ENCODE results near the gene LGALS9.
"Not testable (repeated sequence)": the region's sequence is repeated elsewhere in the genome, so short reads cannot be mapped to it uniquely, and the experiment has no call there.

Gene LGALS9

GRCh38 chr17:27627514-27627913 lies 3.5 kb upstream of the LGALS9 start:
- no peak for DNase-seq (ENCODE audit: low read depth in 2 of 2, low spot score in 1 of 2)

GRCh38 chr17:27628376-27628775 lies 2.6 kb upstream of the LGALS9 start:
- DNase-seq (ENCODE audit: low read depth in 2 of 2, low spot score in 1 of 2) = no peak

- not testable (repeated sequence) for DNase-seq (ENCODE audit: low read depth in 2 of 2, low spot score in 1 of 2)
These were observed 1.7 kb upstream of the LGALS9 start for GRCh38 chr17:27629260-27629659.

GRCh38 chr17:27631411-27631760 lies 398 bp downstream of the LGALS9 start:
- DNase-seq (ENCODE audit: low read depth in 2 of 2, low spot score in 1 of 2) = no peak

DNA sequence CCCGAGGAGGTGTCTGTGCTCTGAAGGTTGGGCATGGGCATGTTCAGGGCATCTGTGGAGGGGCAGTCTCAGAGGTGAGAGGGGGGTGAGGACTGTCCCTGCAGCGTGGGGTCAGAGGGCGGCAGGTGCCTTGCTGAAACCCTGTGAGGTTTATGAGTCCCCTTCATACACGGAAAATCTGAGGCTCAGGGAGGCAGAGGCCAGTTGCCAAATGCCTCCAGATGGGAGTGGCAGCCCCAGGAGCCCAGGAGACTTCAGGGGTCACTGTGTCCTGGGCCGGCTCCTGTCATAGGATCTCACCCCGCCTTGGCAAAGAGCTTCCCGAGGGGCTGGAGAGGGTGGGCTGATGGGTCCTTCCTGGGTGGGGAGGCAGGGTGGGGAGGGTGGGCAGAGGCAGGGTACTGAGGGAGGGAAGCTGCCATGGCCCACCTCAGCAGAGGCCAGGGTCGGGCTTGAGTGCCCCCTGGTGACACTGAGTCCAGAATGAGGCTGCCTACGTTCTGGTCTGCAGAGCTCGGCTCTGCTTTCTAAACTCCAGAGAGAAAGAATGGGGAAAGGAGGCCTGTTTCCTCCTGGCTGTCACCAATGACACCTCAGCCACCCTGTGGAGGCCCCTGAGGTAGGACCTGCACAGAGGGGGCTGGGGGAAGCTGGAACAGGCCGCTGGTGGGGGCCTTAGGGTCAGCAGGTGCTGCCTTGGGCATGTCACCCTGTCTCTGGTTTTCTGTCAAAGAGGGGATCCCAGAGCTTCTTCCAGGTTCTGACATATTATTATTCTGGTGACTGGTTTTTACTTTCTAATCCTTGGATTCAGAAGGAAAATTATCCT lies 1.1 kb downstream of the LGALS9 start:
- no peak for DNase-seq (ENCODE audit: low read depth in 2 of 2, low spot score in 1 of 2)

DNA sequence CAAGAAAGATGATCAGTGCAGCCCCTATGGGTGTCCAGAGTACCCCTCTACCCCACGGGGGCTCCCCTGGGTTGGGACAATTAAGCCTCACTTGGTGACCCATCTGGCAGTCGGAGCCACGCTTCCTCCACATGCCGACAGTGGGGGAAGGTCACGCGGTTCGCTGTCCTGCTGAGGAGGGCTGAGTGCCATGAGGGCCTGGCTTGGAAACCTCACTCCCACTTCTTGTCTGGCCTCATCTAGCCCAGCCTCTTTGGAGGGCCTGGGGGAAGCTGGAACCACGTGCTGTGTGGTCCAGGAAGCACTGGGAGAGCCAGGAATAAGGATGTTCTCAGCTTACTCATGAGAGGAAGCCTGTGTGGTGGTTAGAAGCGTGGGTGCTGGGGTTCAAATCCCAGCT lies 1.8 kb downstream of the LGALS9 start:
- DNase-seq (ENCODE audit: low read depth in 2 of 2, low spot score in 1 of 2) = not testable (repeated sequence)

DNA sequence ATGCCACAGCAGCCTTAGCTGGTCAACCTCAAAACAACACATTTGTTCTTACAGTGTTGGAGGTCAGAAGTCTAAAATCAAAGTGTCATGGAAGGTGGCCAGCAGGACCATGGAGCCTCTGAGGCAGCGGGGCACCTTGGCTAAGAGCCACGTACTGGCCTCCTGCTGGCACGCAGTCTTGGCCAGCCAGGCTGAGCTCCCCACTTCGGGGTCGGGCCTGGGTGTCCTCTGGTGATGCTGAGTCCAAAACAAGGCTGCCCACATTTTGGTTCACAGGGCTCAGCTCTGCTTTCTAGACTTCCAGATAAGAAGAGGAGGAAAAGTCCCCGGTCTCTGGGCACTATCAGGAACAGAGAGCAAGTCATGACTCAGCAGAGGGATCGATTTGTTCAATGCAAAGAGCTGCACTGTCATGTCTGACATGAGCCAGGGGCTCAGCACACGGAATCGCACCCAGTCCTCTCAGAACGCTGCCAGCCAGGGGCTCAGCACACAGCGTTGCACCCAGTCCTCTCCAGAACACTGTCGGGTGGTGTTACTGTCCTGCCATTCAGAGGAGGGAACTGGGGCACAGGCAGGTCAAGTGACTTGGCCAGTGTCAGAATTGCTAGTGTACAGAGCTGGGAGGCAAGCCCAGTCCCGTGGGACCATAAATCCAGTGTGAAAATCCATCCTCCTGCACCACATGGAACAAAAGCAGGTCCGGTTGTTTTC lies 2.5 kb downstream of the LGALS9 start:
- no peak for DNase-seq (ENCODE audit: low read depth in 2 of 2, low spot score in 1 of 2)

- DNase-seq (ENCODE audit: low read depth in 2 of 2, low spot score in 1 of 2) = no peak
These were observed 3.0 kb downstream of the LGALS9 start for GRCh38 chr17:27634026-27634335.

DNA sequence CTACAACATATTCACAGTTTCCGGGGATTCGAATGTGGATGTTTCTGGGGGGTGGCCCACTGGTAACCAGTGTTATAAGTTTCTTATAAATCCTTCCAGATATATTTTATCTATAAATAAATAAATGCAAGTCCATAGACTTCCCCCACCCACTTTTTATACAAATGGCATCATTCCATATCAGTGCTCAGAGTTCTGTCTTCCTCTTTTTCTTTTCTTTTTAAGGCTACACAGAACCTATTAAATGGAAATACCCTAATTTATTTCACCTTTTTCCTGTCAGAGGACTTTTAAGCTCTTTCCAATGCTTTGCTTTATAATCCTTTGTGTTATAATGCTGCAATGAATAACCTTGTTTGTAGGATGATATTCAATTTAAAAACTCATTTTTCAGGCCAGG lies 3.8 kb downstream of the LGALS9 start:
- no peak for DNase-seq (ENCODE audit: low read depth in 2 of 2, low spot score in 1 of 2)

- no peak for DNase-seq (ENCODE audit: low read depth in 2 of 2, low spot score in 1 of 2)
These were observed 4.4 kb downstream of the LGALS9 start for GRCh38 chr17:27635275-27635823.

DNA sequence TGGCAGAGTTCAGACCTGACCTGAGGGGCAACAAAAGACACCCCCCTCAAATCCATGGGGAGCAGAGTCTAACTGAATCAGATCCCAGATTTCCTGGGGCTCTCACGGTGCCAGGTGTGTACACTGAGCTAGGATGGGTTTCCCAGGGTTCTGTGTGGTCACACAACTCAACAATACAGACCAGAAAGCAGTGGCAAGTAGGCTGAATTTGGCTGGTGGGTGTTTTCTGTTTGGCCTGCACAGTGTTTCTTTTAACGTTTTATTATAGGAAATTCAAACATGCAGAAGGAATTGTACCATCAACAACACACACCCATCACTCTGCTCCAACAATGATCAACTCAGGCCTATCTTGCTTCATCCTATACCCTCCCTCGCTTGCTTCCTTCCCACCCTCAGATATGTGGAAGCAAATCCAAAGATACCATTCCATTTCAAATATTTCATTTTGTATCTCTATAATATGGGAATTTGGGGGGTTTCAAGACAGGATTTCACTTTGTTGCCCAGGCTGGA lies 5.1 kb downstream of the LGALS9 start:
- not testable (repeated sequence) for DNase-seq (ENCODE audit: low read depth in 2 of 2, low spot score in 1 of 2)

DNA sequence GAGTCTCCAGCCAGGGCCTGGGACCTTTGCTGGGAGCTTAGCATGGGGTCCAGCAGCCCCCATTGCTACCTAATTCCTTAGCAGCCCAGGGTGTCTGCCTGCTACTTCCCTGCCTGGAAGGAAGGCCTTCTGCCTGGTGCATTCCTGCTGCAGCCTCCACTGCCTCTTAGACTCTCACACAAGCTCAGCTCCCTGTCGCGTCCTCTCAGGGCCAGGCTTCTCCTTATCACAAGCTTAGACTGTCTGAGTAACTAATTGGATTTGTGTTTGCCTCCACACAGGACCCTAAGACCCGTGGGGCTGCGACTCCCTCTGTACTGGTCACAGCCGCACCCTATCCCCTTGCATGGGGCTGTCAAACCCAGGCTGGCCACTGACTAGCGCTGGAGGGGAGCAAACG lies 6.8 kb downstream of the LGALS9 start:
- not testable (repeated sequence) for DNase-seq (ENCODE audit: low read depth in 2 of 2, low spot score in 1 of 2)

- DNase-seq (ENCODE audit: low read depth in 2 of 2, low spot score in 1 of 2) = not testable (repeated sequence)
These were observed 7.5 kb downstream of the LGALS9 start for GRCh38 chr17:27638415-27638914.

GRCh38 chr17:27640790-27641189 lies 9.8 kb downstream of the LGALS9 start:
- no peak for DNase-seq (ENCODE audit: low read depth in 2 of 2, low spot score in 1 of 2)

- no peak for DNase-seq (ENCODE audit: low read depth in 2 of 2, low spot score in 1 of 2)
These were observed 13.6 kb downstream of the LGALS9 start for GRCh38 chr17:27644586-27644985.

- DNase-seq (ENCODE audit: low read depth in 2 of 2, low spot score in 1 of 2) = not testable (repeated sequence)
These were observed 14.6 kb downstream of the LGALS9 start for GRCh38 chr17:27645621-27646020.

DNA sequence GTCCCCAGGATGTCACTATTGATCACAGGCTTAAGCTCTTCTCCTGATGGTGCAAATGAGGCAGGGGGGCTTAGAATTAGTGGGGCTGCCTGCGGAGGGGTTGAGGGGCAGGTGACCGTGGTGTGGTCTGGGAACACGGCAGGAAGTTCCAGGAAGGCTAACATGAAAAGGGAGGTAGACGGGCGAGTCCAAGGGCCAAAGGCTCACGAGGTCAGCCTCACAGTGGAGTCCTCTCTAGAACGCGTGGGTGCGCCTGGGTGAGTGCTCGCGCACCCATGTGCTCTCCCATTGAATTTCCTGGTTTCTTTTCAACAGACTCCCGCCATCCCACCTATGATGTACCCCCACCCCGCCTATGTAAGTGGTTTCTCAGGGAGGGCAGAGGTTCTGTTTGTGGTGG lies 15.2 kb downstream of the LGALS9 start:
- no peak for DNase-seq (ENCODE audit: low read depth in 2 of 2, low spot score in 1 of 2)

GRCh38 chr17:27647765-27648164 lies 16.8 kb downstream of the LGALS9 start:
- DNase-seq (ENCODE audit: low read depth in 2 of 2, low spot score in 1 of 2) = no peak

DNA sequence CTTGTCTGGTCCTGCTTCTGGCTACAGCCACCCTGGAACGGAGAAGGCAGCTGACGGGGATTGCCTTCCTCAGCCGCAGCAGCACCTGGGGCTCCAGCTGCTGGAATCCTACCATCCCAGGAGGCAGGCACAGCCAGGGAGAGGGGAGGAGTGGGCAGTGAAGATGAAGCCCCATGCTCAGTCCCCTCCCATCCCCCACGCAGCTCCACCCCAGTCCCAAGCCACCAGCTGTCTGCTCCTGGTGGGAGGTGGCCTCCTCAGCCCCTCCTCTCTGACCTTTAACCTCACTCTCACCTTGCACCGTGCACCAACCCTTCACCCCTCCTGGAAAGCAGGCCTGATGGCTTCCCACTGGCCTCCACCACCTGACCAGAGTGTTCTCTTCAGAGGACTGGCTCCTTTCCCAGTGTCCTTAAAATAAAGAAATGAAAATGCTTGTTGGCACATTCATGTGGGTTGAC lies 18.2 kb downstream of the LGALS9 start:
- DNase-seq (ENCODE audit: low read depth in 2 of 2, low spot score in 1 of 2) = not testable (repeated sequence)

- DNase-seq (ENCODE audit: low read depth in 2 of 2, low spot score in 1 of 2) = no peak
These were observed 18.9 kb downstream of the LGALS9 start for GRCh38 chr17:27649929-27650328.

DNA sequence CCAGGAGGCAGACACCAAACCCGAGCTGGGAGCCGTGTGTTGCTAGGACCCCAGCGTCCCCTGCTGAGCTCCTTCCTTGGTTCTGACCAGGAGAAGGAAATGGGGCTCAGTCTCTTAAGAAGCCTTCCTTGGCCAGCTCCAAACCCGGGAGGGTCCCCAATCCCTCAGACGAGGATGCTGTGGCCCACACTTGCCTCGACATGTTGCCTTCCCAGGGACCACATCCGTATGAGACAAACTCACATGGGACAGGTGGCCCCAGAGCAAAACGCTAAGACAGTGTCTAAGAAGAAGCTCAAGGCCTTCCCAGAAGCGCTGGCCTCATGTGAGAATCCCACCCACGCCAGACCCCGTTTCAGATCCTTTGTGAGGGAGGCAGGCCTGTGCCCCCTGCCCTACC lies 19.8 kb downstream of the LGALS9 start:
- no peak for DNase-seq (ENCODE audit: low read depth in 2 of 2, low spot score in 1 of 2)

Measured in stimulated activated CD8-positive, alpha-beta memory T cell treated with anti-CD3 and anti-CD28 coated beads, Interleukin-4, amount 100 ng/mL, for 4 hours (primary cell).